ENCODE measurements around the gene VGLL4.

The VGLL4 gene

GRCh38 chr3:11582191-11582968 is 61.3 kb downstream of the VGLL4 start:
- Histone ChIP-seq H3K36me3 (ENCODE audit: insufficient read depth, low read length) (peaks cover 24% of the 10 kb centered on the region), H3K9me3 (ENCODE audit: insufficient read depth, low read length, severe bottlenecking) (no peaks in the 10 kb centered on the region), H3K9ac (ENCODE audit: low read depth, low read length) (no peak overlapping the region), H2AFZ (ENCODE audit: low read depth, low read length) (no peak overlapping the region), H3K4me2 (ENCODE audit: insufficient read depth, low read length) (no peak overlapping the region), H3K4me1 (ENCODE audit: insufficient read depth, low read length) (peaks cover 3% of the 10 kb centered on the region; the same call in 1 of the 2 replicates), H3K4me3 (ENCODE audit: low read depth in 1 of 2, low read length in 2 of 2) (no peak overlapping the region), H4K20me1 (ENCODE audit: insufficient read depth, low read length) (peaks cover 89% of the 10 kb centered on the region), H3K27ac (ENCODE audit: low read length) (no peak overlapping the region), H3K27me3 (ENCODE audit: insufficient read depth, low read length, poor library complexity) (no peaks in the 10 kb centered on the region), H3K79me2 (ENCODE audit: insufficient read depth, low read length) (peaks cover 98% of the 10 kb centered on the region)
- ATAC-seq (ENCODE audit: insufficient read depth, low read depth) (peak; percentile 85), DNase-seq (peak; percentile 58)
- no peak for TF ChIP-seq CTCF (IDR thresholded peaks at IDR 0.05; ENCODE audit: borderline replicate concordance, extremely low read depth, low read length, poor library complexity, severe bottlenecking)
- no peak for TF ChIP-seq EZH2 (IDR thresholded peaks at IDR 0.05; ENCODE audit: borderline replicate concordance, low read depth, low read length, severe bottlenecking)

- no peak overlapping the region for H3K9ac ChIP-seq (ENCODE audit: low read depth, low read length)
- H3K27me3 ChIP-seq (ENCODE audit: insufficient read depth, low read length, poor library complexity), result no peaks in the 10 kb centered on the region
- TF ChIP-seq EZH2 (IDR thresholded peaks at IDR 0.05; ENCODE audit: borderline replicate concordance, low read depth, low read length, severe bottlenecking), result no peak
- TF ChIP-seq CTCF (IDR thresholded peaks at IDR 0.05; ENCODE audit: borderline replicate concordance, extremely low read depth, low read length, poor library complexity, severe bottlenecking), result no peak
- no peak overlapping the region for H3K27ac ChIP-seq (ENCODE audit: low read length)
- H3K4me1 ChIP-seq (ENCODE audit: insufficient read depth, low read length), result peaks cover 3% of the 10 kb centered on the region; the same call in 1 of the 2 replicates
- peaks cover 89% of the 10 kb centered on the region for H4K20me1 ChIP-seq (ENCODE audit: insufficient read depth, low read length)
- no peak overlapping the region for H2AFZ ChIP-seq (ENCODE audit: low read depth, low read length)
- H3K9me3 ChIP-seq (ENCODE audit: insufficient read depth, low read length, severe bottlenecking), result no peaks in the 10 kb centered on the region
- H3K4me3 ChIP-seq (ENCODE audit: low read depth in 1 of 2, low read length in 2 of 2), result no peak overlapping the region
- H3K4me2 ChIP-seq (ENCODE audit: insufficient read depth, low read length), result no peak overlapping the region
- DNase-seq (no peak), ATAC-seq (ENCODE audit: insufficient read depth, low read depth) (peak; percentile 13; the same call in 1 of the 3 replicates)
- peaks cover 25% of the 10 kb centered on the region for H3K36me3 ChIP-seq (ENCODE audit: insufficient read depth, low read length)
- H3K79me2 ChIP-seq (ENCODE audit: insufficient read depth, low read length), result peaks cover 98% of the 10 kb centered on the region
Measured at GRCh38 chr3:11581237-11582190, 62.2 kb downstream of the VGLL4 start.

GRCh38 chr3:11580645-11581044 is 63.1 kb downstream of the VGLL4 start:
- no peak overlapping the region for H3K9ac ChIP-seq (ENCODE audit: low read depth, low read length)
- H3K27me3 ChIP-seq (ENCODE audit: insufficient read depth, low read length, poor library complexity), result no peaks in the 10 kb centered on the region
- H3K9me3 ChIP-seq (ENCODE audit: insufficient read depth, low read length, severe bottlenecking), result no peaks in the 10 kb centered on the region
- H4K20me1 ChIP-seq (ENCODE audit: insufficient read depth, low read length), result peaks cover 89% of the 10 kb centered on the region
- ATAC-seq (ENCODE audit: insufficient read depth, low read depth), result no peak
- TF ChIP-seq CTCF (IDR thresholded peaks at IDR 0.05; ENCODE audit: borderline replicate concordance, extremely low read depth, low read length, poor library complexity, severe bottlenecking), result no peak
- TF ChIP-seq EZH2 (IDR thresholded peaks at IDR 0.05; ENCODE audit: borderline replicate concordance, low read depth, low read length, severe bottlenecking), result no peak
- H2AFZ ChIP-seq (ENCODE audit: low read depth, low read length), result no peak overlapping the region
- peaks cover 29% of the 10 kb centered on the region for H3K36me3 ChIP-seq (ENCODE audit: insufficient read depth, low read length)
- H3K4me1 ChIP-seq (ENCODE audit: insufficient read depth, low read length), result peaks cover 3% of the 10 kb centered on the region; the same call in 1 of the 2 replicates
- no peak overlapping the region for H3K4me2 ChIP-seq (ENCODE audit: insufficient read depth, low read length)
- H3K4me3 ChIP-seq (ENCODE audit: low read depth in 1 of 2, low read length in 2 of 2), result no peak overlapping the region
- no peak overlapping the region for H3K27ac ChIP-seq (ENCODE audit: low read length)
- H3K79me2 ChIP-seq (ENCODE audit: insufficient read depth, low read length), result peaks cover 98% of the 10 kb centered on the region
- DNase-seq, result no peak
